Kidney epithelial cell (primary cell): ENCODE data around the gene TPM4. TPM values are rescaled to one million over a fixed set of nuclear protein-coding genes. Genes with fewer than 3 reads are reported as not detected.
"Not testable (repeated sequence)": the region's sequence is repeated elsewhere in the genome, so short reads cannot be mapped to it uniquely, and the experiment has no call there.

ENCODE experiments used
- DNase-seq: peaks from one replicate; pipeline ENCODE4 v3.0.0-alpha.2; 2010; ENCODE audit warnings: low read depth
- H3K27me3 ChIP-seq: 2 replicates; pipeline ENCODE4 v1.6.0; 2011; ENCODE audit warnings: low read length; ENCODE audit not compliant: control insufficient read depth, insufficient read depth
- H3K36me3 ChIP-seq: 2 replicates; pipeline ENCODE4 v1.5.1; 2011; ENCODE audit warnings: low read length; ENCODE audit not compliant: control insufficient read depth, insufficient read depth
- H3K4me3 ChIP-seq: 2 replicates; pipeline ENCODE4 v1.5.1; 2011; ENCODE audit warnings: low read depth, mild to moderate bottlenecking, control low read depth, low read length
- total RNA-seq: library from RNA; depleted of rRNA; stranded (reverse); fragments of >200 nt; gene quantifications from 2 replicates; pipeline ENCODE4 v1.2.3, GENCODE V29; 2015
- TF ChIP-seq, protein P1 (sequence below): IDR thresholded peaks from 2 replicates; pipeline ENCODE4 v1.5.1; 2011; ENCODE audit warnings: mild to moderate bottlenecking, moderate library complexity, low read length, control low read depth, inconsistent platforms; ENCODE audit not compliant: insufficient read depth, poor library complexity, severe bottlenecking

The TPM4 gene
- total RNA-seq, 1 donor from 2014 or later, result 873 TPM

GRCh38 chr19:16085115-16085514 lies 8.8 kb downstream of the TPM4 start:
- H3K4me3 ChIP-seq, result no peak overlapping the region
- peaks cover 11% of the 10 kb centered on the region for H3K36me3 ChIP-seq
- no peaks in the 10 kb centered on the region for H3K27me3 ChIP-seq
- no peak for DNase-seq
- TF ChIP-seq, protein P1, sequence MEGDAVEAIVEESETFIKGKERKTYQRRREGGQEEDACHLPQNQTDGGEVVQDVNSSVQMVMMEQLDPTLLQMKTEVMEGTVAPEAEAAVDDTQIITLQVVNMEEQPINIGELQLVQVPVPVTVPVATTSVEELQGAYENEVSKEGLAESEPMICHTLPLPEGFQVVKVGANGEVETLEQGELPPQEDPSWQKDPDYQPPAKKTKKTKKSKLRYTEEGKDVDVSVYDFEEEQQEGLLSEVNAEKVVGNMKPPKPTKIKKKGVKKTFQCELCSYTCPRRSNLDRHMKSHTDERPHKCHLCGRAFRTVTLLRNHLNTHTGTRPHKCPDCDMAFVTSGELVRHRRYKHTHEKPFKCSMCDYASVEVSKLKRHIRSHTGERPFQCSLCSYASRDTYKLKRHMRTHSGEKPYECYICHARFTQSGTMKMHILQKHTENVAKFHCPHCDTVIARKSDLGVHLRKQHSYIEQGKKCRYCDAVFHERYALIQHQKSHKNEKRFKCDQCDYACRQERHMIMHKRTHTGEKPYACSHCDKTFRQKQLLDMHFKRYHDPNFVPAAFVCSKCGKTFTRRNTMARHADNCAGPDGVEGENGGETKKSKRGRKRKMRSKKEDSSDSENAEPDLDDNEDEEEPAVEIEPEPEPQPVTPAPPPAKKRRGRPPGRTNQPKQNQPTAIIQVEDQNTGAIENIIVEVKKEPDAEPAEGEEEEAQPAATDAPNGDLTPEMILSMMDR, result no peak

- H3K4me3 ChIP-seq, DNase-seq, H3K27me3 ChIP-seq: not testable (repeated sequence)
- peaks cover 11% of the 10 kb centered on the region for H3K36me3 ChIP-seq
Observed at GRCh38 chr19:16087404-16087803, 11.1 kb downstream of the TPM4 start.

DNA sequence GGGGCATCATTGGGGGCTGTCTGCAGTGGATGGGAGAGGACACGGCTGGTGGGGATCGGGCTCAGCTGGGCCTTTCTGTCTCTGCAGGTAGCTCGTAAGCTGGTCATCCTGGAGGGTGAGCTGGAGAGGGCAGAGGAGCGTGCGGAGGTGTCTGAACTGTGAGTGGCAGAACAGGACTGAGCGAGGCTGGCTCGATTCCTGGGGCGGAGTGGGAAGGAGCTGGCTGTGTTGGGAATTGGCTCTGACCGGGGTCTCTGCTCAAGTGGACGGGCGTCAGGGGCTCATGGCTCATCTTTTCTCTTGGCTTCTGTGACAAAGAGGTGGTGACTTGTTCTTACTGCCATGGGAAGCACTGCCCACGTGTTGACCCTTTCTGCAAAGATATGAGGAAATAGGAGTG lies 11.6 kb downstream of the TPM4 start:
- no peak for DNase-seq
- Histone ChIP-seq H3K27me3 (no peaks in the 10 kb centered on the region), H3K36me3 (peaks cover 9% of the 10 kb centered on the region), H3K4me3 (no peak overlapping the region)
- TF ChIP-seq, protein P1, result no peak

- DNase-seq, result no peak
- Histone ChIP-seq H3K36me3 (peaks cover 8% of the 10 kb centered on the region), H3K4me3 (no peak overlapping the region), H3K27me3 (no peaks in the 10 kb centered on the region)
- TF ChIP-seq, protein P1, result no peak
Observed at GRCh38 chr19:16088351-16089009, 12.2 kb downstream of the TPM4 start.

- TF ChIP-seq, protein P1, result no peak
- DNase-seq, result no peak
- no peaks in the 10 kb centered on the region for H3K27me3 ChIP-seq
- peaks cover 7% of the 10 kb centered on the region for H3K36me3 ChIP-seq
- no peak overlapping the region for H3K4me3 ChIP-seq
Observed at GRCh38 chr19:16089010-16089846, 12.9 kb downstream of the TPM4 start.

DNA sequence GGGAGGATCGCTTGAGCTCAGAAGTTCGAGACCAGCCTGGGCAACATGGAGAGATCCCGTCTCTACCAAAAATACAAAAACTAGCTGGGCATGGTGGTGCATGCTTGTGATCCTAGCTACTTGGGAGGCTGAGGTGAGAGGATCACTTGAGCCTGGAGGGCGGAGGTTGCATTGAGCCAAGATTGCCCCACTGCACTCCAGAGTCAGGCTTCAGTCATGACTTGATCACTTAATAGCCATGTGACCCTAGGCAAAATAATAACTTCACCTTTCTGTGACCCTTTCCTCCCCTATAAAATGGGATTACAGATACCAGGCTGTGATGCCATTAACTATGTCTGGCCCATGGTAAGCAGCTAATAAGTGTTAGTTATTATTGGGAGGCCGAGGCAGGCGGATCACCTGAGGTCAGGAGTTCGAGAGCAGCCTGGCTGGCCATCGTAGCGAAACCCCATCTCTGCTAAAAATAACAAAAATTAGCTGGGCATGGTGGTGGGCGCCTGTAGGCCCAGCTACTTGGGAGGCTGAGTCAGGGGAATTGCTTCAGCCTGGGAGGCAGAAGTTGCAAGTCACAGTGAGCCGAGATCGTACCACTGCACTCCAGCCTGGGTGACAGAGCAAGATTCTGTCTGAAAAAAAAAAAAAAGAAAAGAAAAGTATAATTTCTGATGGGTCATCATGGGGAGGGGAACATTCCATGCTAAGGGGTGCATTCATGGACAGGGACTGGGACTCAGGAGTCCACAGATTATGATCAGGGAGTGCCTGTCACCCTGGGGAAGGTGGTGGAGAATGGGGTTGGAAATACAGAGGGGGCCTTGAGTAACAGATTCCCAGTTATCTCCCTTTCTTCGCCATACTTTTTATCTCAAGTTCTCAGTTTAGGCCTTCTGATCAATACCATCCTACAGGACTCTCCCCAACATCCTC lies 15.5 kb downstream of the TPM4 start:
- TF ChIP-seq, protein P1, result no peak
- H3K27me3 ChIP-seq, result no peaks in the 10 kb centered on the region
- no peak overlapping the region for H3K4me3 ChIP-seq
- DNase-seq, result no peak
- peaks cover 3% of the 10 kb centered on the region for H3K36me3 ChIP-seq
